GM20000 (cell line): ENCODE measurements around the gene FAM174A.

Experiments used
- DNase-seq: peaks from one replicate; pipeline ENCODE4 v3.0.0; 2012; ENCODE audit warnings: low spot score
- CTCF ChIP-seq: IDR thresholded peaks from 2 replicates; pipeline ENCODE4 v1.5.1; 2012; ENCODE audit warnings: mild to moderate bottlenecking, control low read depth; ENCODE audit errors: extremely low read depth, missing control alignments

Gene FAM174A

GRCh38 chr5:100518377-100518776, 16.8 kb upstream of the FAM174A start:
- no peak for DNase-seq
- TF ChIP-seq CTCF = no peak

- DNase-seq = no peak
- TF ChIP-seq CTCF = no peak
Measured at GRCh38 chr5:100519075-100519474, 16.1 kb upstream of the FAM174A start.

- no peak for TF ChIP-seq CTCF
Measured at GRCh38 chr5:100520348-100520747, 14.8 kb upstream of the FAM174A start.

GRCh38 chr5:100537946-100538345, 2.8 kb downstream of the FAM174A start:
- no peak for DNase-seq

More at GRCh38 chr5:100520348-100520747, 14.8 kb upstream of the FAM174A start:
- no peak for DNase-seq

GRCh38 chr5:100539519-100539918, 4.3 kb downstream of the FAM174A start:
- TF ChIP-seq CTCF = no peak
- no peak for DNase-seq

More at GRCh38 chr5:100537946-100538345, 2.8 kb downstream of the FAM174A start:
- TF ChIP-seq CTCF = no peak

GRCh38 chr5:100542086-100542485, 6.9 kb downstream of the FAM174A start:
- no peak for DNase-seq
- no peak for TF ChIP-seq CTCF

- no peak for TF ChIP-seq CTCF
- no peak for DNase-seq
Measured at GRCh38 chr5:100546001-100546400, 10.8 kb downstream of the FAM174A start.

GRCh38 chr5:100550531-100551051, 15.4 kb downstream of the FAM174A start:
- peak; percentile 13 for DNase-seq
- no peak for TF ChIP-seq CTCF
